Fibroblast of the conjunctiva (primary cell): ENCODE data around the gene SH3D19.
"Not testable (repeated sequence)": the region's sequence is repeated elsewhere in the genome, so short reads cannot be mapped to it uniquely, and the experiment has no call there.

Experiments
- DNase-seq: peaks from one replicate; pipeline ENCODE4 v3.0.0-alpha.2; 2010; ENCODE audit warnings: low read depth

Gene SH3D19

GRCh38 chr4:151321586-151321985, 3.8 kb downstream of the SH3D19 start:
- DNase-seq: no peak

GRCh38 chr4:151319490-151319889, 5.9 kb downstream of the SH3D19 start:
- DNase-seq: no peak

- no peak for DNase-seq
Observed at GRCh38 chr4:151318307-151319006, 6.9 kb downstream of the SH3D19 start.

- DNase-seq: no peak
Observed at GRCh38 chr4:151316645-151317044, 8.8 kb downstream of the SH3D19 start.

GRCh38 chr4:151315212-151315886, 10.1 kb downstream of the SH3D19 start:
- DNase-seq: no peak

GRCh38 chr4:151314479-151314878, 10.9 kb downstream of the SH3D19 start:
- DNase-seq: no peak

- no peak for DNase-seq
Observed at GRCh38 chr4:151314010-151314355, 11.4 kb downstream of the SH3D19 start.

- no peak for DNase-seq
Observed at GRCh38 chr4:151313306-151314009, 11.9 kb downstream of the SH3D19 start.

GRCh38 chr4:151310124-151310728, 15.2 kb downstream of the SH3D19 start:
- DNase-seq: no peak

- DNase-seq: no peak
Observed at GRCh38 chr4:151304755-151305154, 20.6 kb downstream of the SH3D19 start.

GRCh38 chr4:151304226-151304625, 21.2 kb downstream of the SH3D19 start:
- DNase-seq: no peak

GRCh38 chr4:151302432-151302831, 23.0 kb downstream of the SH3D19 start:
- no peak for DNase-seq

GRCh38 chr4:151297170-151297569, 28.2 kb downstream of the SH3D19 start:
- DNase-seq: no peak

GRCh38 chr4:151296227-151296626, 29.2 kb downstream of the SH3D19 start:
- DNase-seq: no peak

GRCh38 chr4:151294833-151295496, 30.4 kb downstream of the SH3D19 start:
- no peak for DNase-seq

- no peak for DNase-seq
Observed at GRCh38 chr4:151292038-151292437, 33.4 kb downstream of the SH3D19 start.

- no peak for DNase-seq
Observed at GRCh38 chr4:151291485-151291884, 33.9 kb downstream of the SH3D19 start.

GRCh38 chr4:151287409-151287808, 38.0 kb downstream of the SH3D19 start:
- DNase-seq: no peak

- no peak for DNase-seq
Observed at GRCh38 chr4:151284534-151285245, 40.7 kb downstream of the SH3D19 start.

GRCh38 chr4:151276787-151277562, 48.4 kb downstream of the SH3D19 start, which contains the start of gene PRSS48:
PRSS48 (plus strand) TSS chr4:151277161; CDS start chr4:151277173, 12 bp downstream.
- peak; percentile 22 for DNase-seq

GRCh38 chr4:151268905-151269304, 56.5 kb downstream of the SH3D19 start:
- not testable (repeated sequence) for DNase-seq
